T-helper 17 cell (primary cell): ENCODE data around the gene B3GNT4. TPM values are rescaled to one million over a fixed set of nuclear protein-coding genes. Genes with fewer than 3 reads are reported as not detected.
"Not testable (repeated sequence)": the region's sequence is repeated elsewhere in the genome, so short reads cannot be mapped to it uniquely, and the experiment has no call there.

Experiments
- ATAC-seq: fragments of 150-1000 bp; cut with Tn5 transposase; 2 replicates; pipeline ENCODE4 v1.10.0; 2021; ENCODE audit warnings: mild to moderate bottlenecking, moderate library complexity
- DNase-seq, 3 donors: peaks; one replicate each; pipeline versions ENCODE4 v3.0.0 to v3.0.0-alpha.2; 2020 to 2021
- H3K9me3 ChIP-seq: one replicate; pipeline ENCODE4 v1.7.0; 2013; ENCODE audit warnings: low read length, mild to moderate bottlenecking; ENCODE audit not compliant: control insufficient read depth, poor library complexity, severe bottlenecking
- H3K27ac Mint-ChIP-seq: one replicate; pipeline ENCODE4 v1.8.0; 2022; ENCODE audit warnings: mild to moderate bottlenecking, moderate library complexity, mixed read lengths
- H3K27me3 Mint-ChIP-seq: one replicate; pipeline ENCODE4 v1.8.0; 2022; ENCODE audit warnings: mixed read lengths
- H3K36me3 Mint-ChIP-seq: one replicate; pipeline ENCODE4 v1.8.0; 2022; ENCODE audit warnings: low read depth, mixed read lengths
- H3K4me1 Mint-ChIP-seq: one replicate; pipeline ENCODE4 v1.8.0; 2022; ENCODE audit warnings: mild to moderate bottlenecking, mixed read lengths
- H3K4me3 Mint-ChIP-seq: one replicate; pipeline ENCODE4 v1.8.0; 2022; ENCODE audit warnings: mild to moderate bottlenecking, moderate library complexity, mixed read lengths
- total RNA-seq, 4 donors: library from RNA in 2 of 4; stranded (reverse) in 2 of 4; gene quantifications; one replicate each; pipeline ENCODE4 v1.2.3 and lab custom pipeline; 2022 to 2026

The B3GNT4 gene
- total RNA-seq, 2 donors from 2014 or later = not detected

- no peaks in the 10 kb centered on the region for H3K27me3 Mint-ChIP-seq
- no peaks in the 10 kb centered on the region for H3K9me3 ChIP-seq
- H3K4me1 Mint-ChIP-seq = peaks cover 24% of the 10 kb centered on the region
- H3K27ac Mint-ChIP-seq = peak overlapping the region; percentile 93
- no peaks in the 10 kb centered on the region for H3K36me3 Mint-ChIP-seq
- ATAC-seq (peak; percentile 81), DNase-seq (no peak)
- peak overlapping the region; percentile 93 for H3K4me3 Mint-ChIP-seq
Observed at GRCh38 chr12:122244565-122245371, 41.3 kb downstream of the B3GNT4 start.

- Mint-ChIP-seq H3K27ac (peak overlapping the region; percentile 93), H3K36me3 (no peaks in the 10 kb centered on the region), H3K27me3 (no peaks in the 10 kb centered on the region), H3K4me1 (peaks cover 23% of the 10 kb centered on the region), H3K4me3 (peak overlapping the region; percentile 93)
- no peaks in the 10 kb centered on the region for H3K9me3 ChIP-seq
- no peak for ATAC-seq
- DNase-seq = no peak
Observed at GRCh38 chr12:122245553-122245952, 42.0 kb downstream of the B3GNT4 start.

GRCh38 chr12:122250047-122250446, 46.5 kb downstream of the B3GNT4 start:
- ATAC-seq (no peak), DNase-seq (no peak)
- H3K36me3 Mint-ChIP-seq = no peaks in the 10 kb centered on the region
- H3K4me3 Mint-ChIP-seq = no peak overlapping the region
- no peaks in the 10 kb centered on the region for H3K9me3 ChIP-seq
- no peak overlapping the region for H3K27ac Mint-ChIP-seq
- H3K27me3 Mint-ChIP-seq = no peaks in the 10 kb centered on the region
- H3K4me1 Mint-ChIP-seq = peaks cover 4% of the 10 kb centered on the region

- H3K4me3 Mint-ChIP-seq = no peak overlapping the region
- DNase-seq (no peak), ATAC-seq (no peak)
- H3K27ac Mint-ChIP-seq = no peak overlapping the region
- H3K4me1 Mint-ChIP-seq = peaks cover 4% of the 10 kb centered on the region
- H3K36me3 Mint-ChIP-seq = no peaks in the 10 kb centered on the region
- no peaks in the 10 kb centered on the region for H3K9me3 ChIP-seq
- H3K27me3 Mint-ChIP-seq = no peaks in the 10 kb centered on the region
Observed at GRCh38 chr12:122250536-122250935, 47.0 kb downstream of the B3GNT4 start.

GRCh38 chr12:122258462-122258861, 55.0 kb downstream of the B3GNT4 start:
- not testable (repeated sequence) for H3K9me3 ChIP-seq, H3K36me3 Mint-ChIP-seq, H3K27me3 Mint-ChIP-seq, H3K27ac Mint-ChIP-seq, DNase-seq, ATAC-seq, H3K4me3 Mint-ChIP-seq
- peaks cover 11% of the 10 kb centered on the region for H3K4me1 Mint-ChIP-seq

Other genes starting within 250 kb of the B3GNT4 start
- gene BCL7A, start 181.8 kb upstream of the B3GNT4 start, total RNA-seq = 1 to 10 TPM; 2.6 to 4.0 TPM
- 10 to 100 TPM; 83.4 to 86.0 TPM for gene MLXIP, start 125.0 kb upstream of the B3GNT4 start, total RNA-seq
- not detected for gene IL31, start 29.5 kb upstream of the B3GNT4 start, total RNA-seq
- gene LRRC43, start 20.6 kb upstream of the B3GNT4 start, total RNA-seq = not detected
- gene DIABLO, start 22.3 kb downstream of the B3GNT4 start, total RNA-seq = 10 to 100 TPM; 80.9 to 95.8 TPM
- 10 to 100 TPM; 18.9 to 19.2 TPM for gene VPS33A, start 62.8 kb downstream of the B3GNT4 start, total RNA-seq
- gene CLIP1, start 219.0 kb downstream of the B3GNT4 start, total RNA-seq = 10 to 100 TPM; 72.4 to 81.1 TPM